H9 (cell line): Measurements from ENCODE around the gene FJX1. TPM values are rescaled to one million over a fixed set of nuclear protein-coding genes. Genes with fewer than 3 reads are reported as not detected.

Source experiments
- DNase-seq: peaks from one replicate; pipeline ENCODE4 v3.0.0-alpha.2; 2017
- H2AFZ ChIP-seq: one replicate; pipeline ENCODE4 v1.6.1; 2013; ENCODE audit warnings: mild to moderate bottlenecking, low read length, control low read depth, moderate library complexity
- H2AK5ac ChIP-seq: 2 replicates; pipeline ENCODE4 v1.6.1; 2013; ENCODE audit warnings: low read length, control low read depth, mixed read lengths; ENCODE audit not compliant: insufficient read length
- H2BK120ac ChIP-seq: one replicate; pipeline ENCODE4 v1.6.1; 2013; ENCODE audit warnings: low read depth, mild to moderate bottlenecking, low read length, control low read depth, inconsistent platforms; ENCODE audit not compliant: poor library complexity, severe bottlenecking
- H2BK12ac ChIP-seq: 2 replicates; pipeline ENCODE4 v1.6.1; 2013; ENCODE audit warnings: low read length, control low read depth, mixed read lengths, low read depth; ENCODE audit not compliant: insufficient read length
- H2BK15ac ChIP-seq: 2 replicates; pipeline ENCODE4 v1.6.1; 2013; ENCODE audit warnings: low read depth, low read length, control low read depth
- H2BK20ac ChIP-seq: one replicate; pipeline ENCODE4 v1.6.1; 2013; ENCODE audit warnings: low read depth, mild to moderate bottlenecking, low read length, control low read depth, inconsistent platforms; ENCODE audit not compliant: poor library complexity, severe bottlenecking
- H2BK5ac ChIP-seq: 2 replicates; pipeline ENCODE4 v1.6.1; 2013; ENCODE audit warnings: low read length, control low read depth, mixed read lengths; ENCODE audit not compliant: insufficient read length
- H3K14ac ChIP-seq: 2 replicates; pipeline ENCODE4 v1.6.1; 2013; ENCODE audit warnings: low read length, control low read depth; ENCODE audit not compliant: insufficient read depth
- H3K18ac ChIP-seq: 2 replicates; pipeline ENCODE4 v1.6.1; 2013; ENCODE audit warnings: low read depth, mild to moderate bottlenecking, mixed read lengths, low read length, control low read depth; ENCODE audit not compliant: insufficient read length
- H3K23ac ChIP-seq: 2 replicates; pipeline ENCODE4 v1.6.1; 2013; ENCODE audit warnings: low read length, control low read depth, mixed read lengths, low read depth; ENCODE audit not compliant: insufficient read length
- H3K23me2 ChIP-seq: 2 replicates; pipeline ENCODE4 v1.6.1; 2013; ENCODE audit warnings: low read depth, mild to moderate bottlenecking, mixed read lengths, low read length, control low read depth; ENCODE audit not compliant: insufficient read length, poor library complexity, severe bottlenecking
- H3K27ac ChIP-seq: 2 replicates; pipeline ENCODE4 v1.5.1; 2013; ENCODE audit warnings: low read length, control low read depth, mixed read lengths, low read depth; ENCODE audit not compliant: insufficient read length
- H3K27me3 ChIP-seq: 2 replicates; pipeline ENCODE4 v1.6.1; 2013; ENCODE audit warnings: low read length, control low read depth, inconsistent platforms; ENCODE audit not compliant: insufficient read depth
- H3K4ac ChIP-seq: 2 replicates; pipeline ENCODE4 v1.6.1; 2013; ENCODE audit warnings: low read depth, mild to moderate bottlenecking, control low read depth, inconsistent platforms, low read length, moderate library complexity
- H3K4me1 ChIP-seq: 2 replicates; pipeline ENCODE4 v1.6.1; 2013; ENCODE audit warnings: low read length, control low read depth, inconsistent platforms; ENCODE audit not compliant: insufficient read depth
- H3K4me2 ChIP-seq: 2 replicates; pipeline ENCODE4 v1.6.1; 2013; ENCODE audit warnings: low read length, control low read depth, mixed read lengths; ENCODE audit not compliant: insufficient read length, insufficient read depth
- H3K56ac ChIP-seq: 2 replicates; pipeline ENCODE4 v1.6.1; 2013; ENCODE audit warnings: low read depth, mild to moderate bottlenecking, mixed read lengths, low read length, control low read depth; ENCODE audit not compliant: insufficient read length
- H3K79me1 ChIP-seq: 2 replicates; pipeline ENCODE4 v1.6.1; 2013; ENCODE audit warnings: low read depth, mild to moderate bottlenecking, moderate library complexity, low read length, control low read depth, inconsistent platforms; ENCODE audit not compliant: insufficient read depth, poor library complexity, severe bottlenecking
- H3K79me2 ChIP-seq: 2 replicates; pipeline ENCODE4 v1.6.1; 2013; ENCODE audit warnings: low read length, control low read depth, inconsistent platforms; ENCODE audit not compliant: insufficient read depth
- H3K9ac ChIP-seq: 2 replicates; pipeline ENCODE4 v1.6.1; 2013; ENCODE audit warnings: low read length, control low read depth, mixed read lengths; ENCODE audit not compliant: insufficient read length; ENCODE audit errors: extremely low read depth
- H3K9me3 ChIP-seq: one replicate; pipeline ENCODE4 v1.6.1; 2013; ENCODE audit warnings: low read depth, low read length, inconsistent platforms; ENCODE audit not compliant: control insufficient read depth
- H3T11ph ChIP-seq: one replicate; pipeline ENCODE4 v1.6.1; 2013; ENCODE audit warnings: mild to moderate bottlenecking, low read length, control low read depth, inconsistent platforms
- H4K20me1 ChIP-seq: one replicate; pipeline ENCODE4 v1.6.1; 2013; ENCODE audit not compliant: control insufficient read depth, insufficient read length, insufficient read depth
- H4K5ac ChIP-seq: 2 replicates; pipeline ENCODE4 v1.6.1; 2013; ENCODE audit warnings: low read depth, mild to moderate bottlenecking, mixed read lengths, low read length, control low read depth; ENCODE audit not compliant: insufficient read length
- H4K8ac ChIP-seq: replicated peaks from 2 replicates; pipeline ENCODE4 v1.6.1; 2013; ENCODE audit warnings: low read length, control low read depth, mixed read lengths, low read depth; ENCODE audit not compliant: insufficient read length
- H4K91ac ChIP-seq: 2 replicates; pipeline ENCODE4 v1.6.1; 2013; ENCODE audit warnings: low read depth, mild to moderate bottlenecking, moderate library complexity, mixed read lengths, low read length, control low read depth; ENCODE audit not compliant: insufficient read length
- H3K27ac Mint-ChIP-seq, 3 experiments: 2 replicates in 2 of 3; 3 replicates in 1 of 3; pipeline ENCODE4 v1.8.0; 2020 to 2021; ENCODE audit warnings: mixed read lengths in 3 of 3, mild to moderate bottlenecking in 1 of 3, moderate library complexity in 1 of 3
- H3K27me3 Mint-ChIP-seq: 2 replicates; pipeline ENCODE4 v1.8.0; 2021; ENCODE audit warnings: low read depth, mild to moderate bottlenecking, moderate library complexity, mixed read lengths
- H3K36me3 Mint-ChIP-seq, 3 experiments: 2 replicates in 2 of 3; 3 replicates in 1 of 3; pipeline ENCODE4 v1.8.0; 2020 to 2021; ENCODE audit warnings: low read depth in 3 of 3, mixed read lengths in 3 of 3; ENCODE audit not compliant: insufficient read depth in 1 of 3
- H3K4me1 Mint-ChIP-seq, 2 experiments: 2 replicates each; pipeline ENCODE4 v1.8.0; 2020; ENCODE audit warnings: mixed read lengths in 2 of 2
- H3K4me3 Mint-ChIP-seq, 2 experiments: 2 replicates in 1 of 2; 3 replicates in 1 of 2; pipeline ENCODE4 v1.8.0; 2020 to 2021; ENCODE audit warnings: mild to moderate bottlenecking in 2 of 2, mixed read lengths in 2 of 2, moderate library complexity in 1 of 2
- H3K9me3 Mint-ChIP-seq, 2 experiments: 2 replicates in 1 of 2; 3 replicates in 1 of 2; pipeline ENCODE4 v1.8.0; 2020; ENCODE audit warnings: mild to moderate bottlenecking in 2 of 2, mixed read lengths in 2 of 2, moderate library complexity in 1 of 2
- WGBS: extraction: QIAGEN DNeasy Blood & Tissue Kit; methylation state at CpG from one replicate; pipeline ENCODE4 v1.1.7; 2013; ENCODE audit warnings: missing lambda C conversion rate, low lambda C conversion rate, mixed read lengths; ENCODE audit not compliant: insufficient read length; ENCODE audit errors: extremely low coverage; 5-methylcytosine and 5-hydroxymethylcytosine counted together
- total RNA-seq: library from RNA; stranded (reverse); gene quantifications from 2 replicates; pipeline ENCODE4 v1.2.1, GENCODE V29; 2021
- TF ChIP-seq, protein P1 (sequence below): fragments of 200-600 bp; sonication (generic); conservative IDR thresholded peaks from 3 replicates; pipeline ENCODE4 v1.8.0; 2021; ENCODE audit warnings: antibody characterized with exemption, mild to moderate bottlenecking

FJX1 gene
- total RNA-seq, 1 experiment from 2014 or later: 11.5 TPM

DNA sequence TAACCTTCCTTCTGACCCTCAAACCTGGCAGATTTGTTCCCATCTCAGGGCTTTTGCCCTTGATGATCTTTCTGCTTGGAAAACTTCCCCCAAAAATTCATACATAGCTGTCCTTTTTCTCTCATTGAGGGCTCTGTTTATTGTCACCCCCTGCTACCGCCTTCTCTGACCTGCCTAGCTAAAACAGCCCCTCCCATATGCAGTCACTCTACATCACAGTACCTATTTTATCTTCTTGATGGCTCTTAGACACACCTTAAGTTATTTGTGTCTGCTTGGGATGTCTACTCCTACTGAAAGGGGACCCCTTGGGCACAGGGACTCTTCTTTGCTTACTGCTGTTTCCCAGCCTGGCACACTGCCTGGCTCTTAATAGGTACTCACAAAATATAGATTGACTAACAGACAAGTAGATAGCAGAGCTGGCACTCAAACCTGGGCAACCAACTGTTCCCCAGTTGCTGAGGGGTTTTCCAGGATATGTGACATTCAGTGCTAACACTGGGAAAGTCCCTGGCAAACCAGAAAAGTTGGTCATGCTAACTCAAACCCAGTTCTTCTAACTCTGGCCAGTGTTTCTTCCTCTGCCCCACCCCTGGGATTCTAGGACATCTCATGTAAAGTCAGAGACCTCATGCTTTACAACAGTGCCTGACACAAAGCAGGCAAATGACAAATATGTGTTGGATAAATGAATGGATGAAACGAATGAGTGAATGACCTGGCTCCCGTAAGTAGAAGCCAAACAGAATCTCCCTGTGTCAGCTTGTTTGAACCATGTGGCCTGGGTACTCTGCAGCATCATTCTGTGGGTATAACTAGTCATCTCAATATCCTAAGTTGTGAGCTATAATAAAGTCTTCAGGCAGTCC, 19.8 kb upstream of the FJX1 start:
- Histone ChIP-seq H3K18ac (no peak overlapping the region), H3K27ac (no peak overlapping the region), H4K8ac (no peak overlapping the region), H2BK12ac (no peak overlapping the region), H2BK15ac (no peak overlapping the region), H3K27me3 (no peaks in the 10 kb centered on the region), H3K14ac (no peak overlapping the region), H3K9ac (no peak overlapping the region), H2AK5ac (no peak overlapping the region), H3K4me2 (no peak overlapping the region), H3K23me2 (no peaks in the 10 kb centered on the region), H3K79me1 (no peaks in the 10 kb centered on the region), H2BK5ac (no peak overlapping the region), H2AFZ (no peak overlapping the region), H3K23ac (no peak overlapping the region), H3K56ac (no peak overlapping the region), H4K5ac (no peak overlapping the region), H4K20me1 (no peaks in the 10 kb centered on the region), H3K9me3 (no peaks in the 10 kb centered on the region), H3K4me1 (no peaks in the 10 kb centered on the region), H2BK20ac (no peak overlapping the region), H4K91ac (no peak overlapping the region), H3T11ph (no peak overlapping the region), H3K79me2 (no peaks in the 10 kb centered on the region), H2BK120ac (no peak overlapping the region), H3K4ac (no peak overlapping the region)
- Mint-ChIP-seq H3K4me3 (no peak overlapping the region), H3K27me3 (peaks cover 14% of the 10 kb centered on the region), H3K9me3 (no peaks in the 10 kb centered on the region; a peak in 1 of 5 replicates), H3K27ac (no peak overlapping the region), H3K4me1 (peaks cover 9 to 11% of the 10 kb centered on the region in 2 experiments), H3K36me3 (no peaks in the 10 kb centered on the region)
- TF ChIP-seq, protein P1, sequence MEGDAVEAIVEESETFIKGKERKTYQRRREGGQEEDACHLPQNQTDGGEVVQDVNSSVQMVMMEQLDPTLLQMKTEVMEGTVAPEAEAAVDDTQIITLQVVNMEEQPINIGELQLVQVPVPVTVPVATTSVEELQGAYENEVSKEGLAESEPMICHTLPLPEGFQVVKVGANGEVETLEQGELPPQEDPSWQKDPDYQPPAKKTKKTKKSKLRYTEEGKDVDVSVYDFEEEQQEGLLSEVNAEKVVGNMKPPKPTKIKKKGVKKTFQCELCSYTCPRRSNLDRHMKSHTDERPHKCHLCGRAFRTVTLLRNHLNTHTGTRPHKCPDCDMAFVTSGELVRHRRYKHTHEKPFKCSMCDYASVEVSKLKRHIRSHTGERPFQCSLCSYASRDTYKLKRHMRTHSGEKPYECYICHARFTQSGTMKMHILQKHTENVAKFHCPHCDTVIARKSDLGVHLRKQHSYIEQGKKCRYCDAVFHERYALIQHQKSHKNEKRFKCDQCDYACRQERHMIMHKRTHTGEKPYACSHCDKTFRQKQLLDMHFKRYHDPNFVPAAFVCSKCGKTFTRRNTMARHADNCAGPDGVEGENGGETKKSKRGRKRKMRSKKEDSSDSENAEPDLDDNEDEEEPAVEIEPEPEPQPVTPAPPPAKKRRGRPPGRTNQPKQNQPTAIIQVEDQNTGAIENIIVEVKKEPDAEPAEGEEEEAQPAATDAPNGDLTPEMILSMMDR: no peak
- WGBS: no CpG with 5 or more reads among the region's 3 CpGs
- no peak for DNase-seq
